Fibroblast of pulmonary artery (primary cell): Measurements from ENCODE around the gene SOS2.

Experiments used
- DNase-seq: peaks from one replicate; pipeline ENCODE4 v3.0.0-alpha.2; 2010; ENCODE audit warnings: low read depth
- H3K4me3 ChIP-seq: replicated peaks from 2 replicates; pipeline ENCODE4 v1.5.1; 2011; ENCODE audit warnings: low read depth, mild to moderate bottlenecking, control low read depth, low read length, moderate library complexity
- CTCF ChIP-seq: IDR thresholded peaks from 2 replicates; pipeline ENCODE4 v1.5.1; 2011; ENCODE audit warnings: mild to moderate bottlenecking, control low read depth, low read length, inconsistent platforms; ENCODE audit errors: missing control alignments

Gene SOS2

GRCh38 chr14:50215416-50215815, 16.0 kb downstream of the SOS2 start:
- no peak for TF ChIP-seq CTCF
- DNase-seq, result no peak
- H3K4me3 ChIP-seq, result no peak overlapping the region

- no peak for TF ChIP-seq CTCF
- no peak for DNase-seq
These were observed 17.6 kb downstream of the SOS2 start for GRCh38 chr14:50213795-50214194.

GRCh38 chr14:50212726-50213125, 18.7 kb downstream of the SOS2 start:
- no peak overlapping the region for H3K4me3 ChIP-seq
- no peak for TF ChIP-seq CTCF
- no peak for DNase-seq

More at GRCh38 chr14:50213795-50214194, 17.6 kb downstream of the SOS2 start:
- no peak overlapping the region for H3K4me3 ChIP-seq

GRCh38 chr14:50210074-50210473, 21.3 kb downstream of the SOS2 start:
- TF ChIP-seq CTCF, result no peak
- no peak overlapping the region for H3K4me3 ChIP-seq
- no peak for DNase-seq

GRCh38 chr14:50198499-50198898, 32.9 kb downstream of the SOS2 start:
- TF ChIP-seq CTCF, result no peak
- H3K4me3 ChIP-seq, result no peak overlapping the region
- DNase-seq, result no peak

GRCh38 chr14:50191499-50191898, 39.9 kb downstream of the SOS2 start:
- no peak for DNase-seq
- H3K4me3 ChIP-seq, result no peak overlapping the region
- no peak for TF ChIP-seq CTCF

- DNase-seq, result no peak
- no peak for TF ChIP-seq CTCF
- H3K4me3 ChIP-seq, result no peak overlapping the region
These were observed 45.3 kb downstream of the SOS2 start for GRCh38 chr14:50186107-50186506.
